HCT116 (cell line): ENCODE measurements around the gene HSPA12A. TPM values are rescaled to one million over a fixed set of nuclear protein-coding genes. Genes with fewer than 3 reads are reported as not detected.

ENCODE experiments used
- ATAC-seq: fragments of 200-7000 bp; cut with Tn5 transposase; 2 replicates; pipeline ENCODE4 v1.9.1; 2020; ENCODE audit warnings: mild to moderate bottlenecking, moderate library complexity
- BruUV-seq: library from RNA; stranded (reverse); fragments of 400-500 nt; replicated peaks from 2 replicates; lab custom pipeline; 2021; lab: Mats Ljungman, UMichigan
- CTCF ChIA-PET: fragments of 300-600 bp; sonication (Branson Sonifier 250); formaldehyde crosslinking; loops from one replicate; lab custom pipeline; 2021; ENCODE audit warnings: antibody characterized with exemption; lab: Charles Lee
- POLR2A ChIA-PET: fragments of 300-600, 350-600 bp; sonication (Branson Sonifier 250); formaldehyde crosslinking; loops from one replicate; lab custom pipeline; 2021; ENCODE audit warnings: antibody characterized with exemption; lab: Charles Lee
- RAD21 ChIA-PET, 2 experiments: fragments of 300-600 bp; sonication (Branson Sonifier 250); formaldehyde crosslinking; loops; one replicate each; lab custom pipeline; 2023; ENCODE audit warnings: low total read pairs in 2 of 2; ENCODE audit not compliant: uncharacterized antibody in 2 of 2, unreplicated experiment in 2 of 2, low non-redundant PET in 1 of 2; lab: Charles Lee
- DNase-seq: peaks from one replicate; pipeline ENCODE4 v3.0.0-alpha.2; 2010; ENCODE audit warnings: low read depth, low spot score
- H2AFZ ChIP-seq: fragments of 200-600 bp; shearing (Covaris generic), sonication (generic); 2 replicates; pipeline ENCODE4 v1.6.1; 2017; ENCODE audit warnings: low read depth, mixed run types, mixed read lengths, antibody characterized with exemption, low read length; ENCODE audit not compliant: poor library complexity, severe bottlenecking
- H3K27ac ChIP-seq: 2 replicates; pipeline ENCODE4 v1.5.1; 2012; ENCODE audit warnings: low read depth, low read length
- H3K27me3 ChIP-seq: fragments of 200-600 bp; sonication (generic); 2 replicates; pipeline ENCODE4 v1.6.1; 2016; ENCODE audit warnings: mixed run types, low read length, mixed read lengths; ENCODE audit not compliant: insufficient read depth
- H3K36me3 ChIP-seq, 2 experiments: fragments of 200-500 bp in 1 of 2; fragments of 200-600 bp in 1 of 2; sonication (Bioruptor generic) in 1 of 2; sonication (generic) in 1 of 2; 2 replicates each; pipeline versions ENCODE4 v1.5.1 to v1.6.1; 2014 to 2016; ENCODE audit warnings: low read length in 2 of 2, inconsistent platforms in 1 of 2, mixed read lengths in 1 of 2, mixed run types in 1 of 2; ENCODE audit not compliant: insufficient read depth in 2 of 2, control insufficient read depth in 1 of 2
- H3K4me1 ChIP-seq, 2 experiments: fragments of 200-600 bp in 1 of 2; sonication (generic) in 1 of 2; 2 replicates each; pipeline versions ENCODE4 v1.5.1 to v1.6.1; 2012 to 2017; ENCODE audit warnings: low read length in 2 of 2, inconsistent platforms in 1 of 2, mild to moderate bottlenecking in 1 of 2, mixed read lengths in 1 of 2, mixed run types in 1 of 2, moderate library complexity in 1 of 2; ENCODE audit not compliant: insufficient read depth in 2 of 2, control insufficient read depth in 1 of 2
- H3K4me2 ChIP-seq: fragments of 200-600 bp; sonication (generic); 2 replicates; pipeline ENCODE4 v1.6.1; 2017; ENCODE audit warnings: mixed run types, low read length, mixed read lengths
- H3K4me3 ChIP-seq, 2 experiments: fragments of 200-600 bp in 1 of 2; sonication (generic) in 1 of 2; replicated peaks in 1 of 2; 2 replicates each; pipeline ENCODE4 v1.5.1; 2011 to 2016; ENCODE audit warnings: low read length in 2 of 2, control low read depth in 1 of 2, low read depth in 1 of 2, mild to moderate bottlenecking in 1 of 2, mixed read lengths in 1 of 2, mixed run types in 1 of 2
- H3K79me2 ChIP-seq: fragments of 200-600 bp; sonication (generic); 2 replicates; pipeline ENCODE4 v1.6.1; 2017; ENCODE audit warnings: mild to moderate bottlenecking, mixed run types, low read length, moderate library complexity, mixed read lengths; ENCODE audit not compliant: insufficient read depth
- H3K9ac ChIP-seq: fragments of 200-600 bp; sonication (generic); 2 replicates; pipeline ENCODE4 v1.6.1; 2016; ENCODE audit warnings: low read length, mixed read lengths
- H3K9me2 ChIP-seq: fragments of 200-600 bp; sonication (generic), shearing (Covaris generic); 2 replicates; pipeline ENCODE4 v1.6.1; 2017; ENCODE audit warnings: mixed run types, mild to moderate bottlenecking, moderate library complexity; ENCODE audit not compliant: insufficient read depth
- H3K9me3 ChIP-seq, 2 experiments: fragments of 200-500 bp in 1 of 2; fragments of 200-600 bp in 1 of 2; sonication (Bioruptor generic) in 1 of 2; sonication (generic) in 1 of 2; 2 replicates each; pipeline ENCODE4 v1.6.1; 2014 to 2017; ENCODE audit warnings: low read length in 2 of 2, mixed read lengths in 2 of 2, inconsistent platforms in 1 of 2, low read depth in 1 of 2, mild to moderate bottlenecking in 1 of 2, mixed run types in 1 of 2, moderate library complexity in 1 of 2; ENCODE audit not compliant: control insufficient read depth in 1 of 2, insufficient read depth in 1 of 2
- H4K20me1 ChIP-seq: fragments of 200-600 bp; sonication (generic), shearing (Covaris generic); 2 replicates; pipeline ENCODE4 v1.6.1; 2017; ENCODE audit warnings: mixed run types, mild to moderate bottlenecking, moderate library complexity; ENCODE audit not compliant: insufficient read depth
- CBX3 ChIP-seq: IDR thresholded peaks from 2 replicates; pipeline ENCODE4 v1.6.1; 2012; ENCODE audit warnings: low read depth
- CEBPB ChIP-seq: IDR thresholded peaks from 2 replicates; pipeline ENCODE4 v1.6.1; 2012; ENCODE audit warnings: low read depth
- CTCF ChIP-seq, 3 experiments: fragments of 200-600 bp in 1 of 3; sonication (generic) in 1 of 3; IDR thresholded peaks in 2 of 3; conservative IDR thresholded peaks in 1 of 3; 2 replicates each; pipeline ENCODE4 v1.5.1; 2012 to 2017; ENCODE audit warnings: low read depth in 2 of 3, low read length in 2 of 3, antibody characterized with exemption in 1 of 3, borderline replicate concordance in 1 of 3, control low read depth in 1 of 3, mild to moderate bottlenecking in 1 of 3, mixed read lengths in 1 of 3, mixed run types in 1 of 3, moderate library complexity in 1 of 3; ENCODE audit not compliant: insufficient read depth in 1 of 3
- EGR1 ChIP-seq: IDR thresholded peaks from 2 replicates; pipeline ENCODE4 v1.6.1; 2012; ENCODE audit warnings: low read depth
- ELF1 ChIP-seq: IDR thresholded peaks from 2 replicates; pipeline ENCODE4 v1.6.1; 2012; ENCODE audit warnings: low read depth, borderline replicate concordance
- EZH2phosphoT487 ChIP-seq: fragments of 200-600 bp; IDR thresholded peaks from 2 replicates; pipeline ENCODE4 v1.6.1; 2018; ENCODE audit warnings: antibody characterized with exemption, borderline replicate concordance
- FOSL1 ChIP-seq: IDR thresholded peaks from 2 replicates; pipeline ENCODE4 v1.6.1; 2012; ENCODE audit warnings: low read depth
- JUND ChIP-seq: IDR thresholded peaks from 2 replicates; pipeline ENCODE4 v1.6.1; 2012
- MAX ChIP-seq: IDR thresholded peaks from 2 replicates; pipeline ENCODE4 v1.6.1; 2012
- POLR2A ChIP-seq: IDR thresholded peaks from 2 replicates; pipeline ENCODE4 v1.7.0; 2011; ENCODE audit warnings: borderline replicate concordance; ENCODE audit not compliant: insufficient read depth, insufficient read length; ENCODE audit errors: extremely low read depth
- RAD21 ChIP-seq: IDR thresholded peaks from 2 replicates; pipeline ENCODE4 v1.6.1; 2012; ENCODE audit warnings: low read depth, mild to moderate bottlenecking
- REST ChIP-seq: IDR thresholded peaks from 2 replicates; pipeline ENCODE4 v1.6.1; 2012; ENCODE audit warnings: low read depth
- SIN3A ChIP-seq: IDR thresholded peaks from 2 replicates; pipeline ENCODE4 v1.6.1; 2012; ENCODE audit warnings: low read depth
- SP1 ChIP-seq: IDR thresholded peaks from 2 replicates; pipeline ENCODE4 v1.6.1; 2012; ENCODE audit warnings: low read depth
- SRF ChIP-seq: IDR thresholded peaks from 2 replicates; pipeline ENCODE4 v1.6.1; 2012; ENCODE audit warnings: low read depth
- TCF7L2 ChIP-seq: IDR thresholded peaks from 2 replicates; pipeline ENCODE4 v1.7.0; 2011; ENCODE audit warnings: borderline replicate concordance, inconsistent platforms; ENCODE audit not compliant: insufficient read depth, insufficient read length; ENCODE audit errors: extremely low read depth
- YY1 ChIP-seq: IDR thresholded peaks from 2 replicates; pipeline ENCODE4 v1.6.1; 2011; ENCODE audit warnings: low read length, low read depth, moderate library complexity, mild to moderate bottlenecking; ENCODE audit not compliant: insufficient replicate concordance; ENCODE audit errors: extremely low read depth
- ZBTB33 ChIP-seq: IDR thresholded peaks from 2 replicates; pipeline ENCODE4 v1.6.1; 2011; ENCODE audit warnings: mild to moderate bottlenecking, low read length, moderate library complexity; ENCODE audit not compliant: insufficient replicate concordance; ENCODE audit errors: extremely low read depth
- ZFX ChIP-seq: fragments of 450-650 bp; IDR thresholded peaks from 2 replicates; pipeline ENCODE4 v1.6.1; 2017
- intact Hi-C: fragments of 100-400 bp; cut with micrococcal nuclease; formaldehyde crosslinking; loops from 2 replicates; pipeline ENCODE4 v1.10.0; 2022
- total RNA-seq: library from RNA; stranded (reverse); gene quantifications from one replicate; pipeline ENCODE4 v1.2.1, GENCODE V29; 2021; ENCODE audit not compliant: unreplicated experiment

HSPA12A gene
- total RNA-seq, 1 experiment from 2014 or later = 19.8 TPM

GRCh38 chr10:116648903-116649302 is 93.5 kb downstream of the HSPA12A start:
- Histone ChIP-seq H3K9ac (no peak overlapping the region), H3K27ac (no peak overlapping the region), H4K20me1 (no peaks in the 10 kb centered on the region), H3K79me2 (no peaks in the 10 kb centered on the region), H3K4me1 (no peaks in the 10 kb centered on the region), H2AFZ (no peak overlapping the region), H3K27me3 (peaks cover 12% of the 10 kb centered on the region; the same call in 1 of the 2 replicates), H3K9me3 (no peaks in the 10 kb centered on the region), H3K4me3 (no peak overlapping the region), H3K4me2 (no peak overlapping the region), H3K36me3 (no peaks in the 10 kb centered on the region), H3K9me2 (no peaks in the 10 kb centered on the region)
- intact Hi-C loops = no loop called here
- DNase-seq (no peak), ATAC-seq (no peak)
- no TSS peak for BruUV-seq
- ChIA-PET CTCF (no interaction called here), RAD21 (no interaction called here), POLR2A (no interaction called here)
- TF ChIP-seq SRF (no peak), ZFX (no peak), REST (no peak), RAD21 (no peak), SIN3A (no peak), ELF1 (no peak), EZH2phosphoT487 (no peak), JUND (no peak), POLR2A (no peak), SP1 (no peak), MAX (no peak), FOSL1 (no peak), CBX3 (no peak), YY1 (no peak), CTCF (IDR thresholded peaks at IDR 0.05 in 2 of 3, conservative IDR thresholded peaks at IDR 0.05 in 1 of 3; ENCODE audit: borderline replicate concordance in 1 of 3, insufficient read depth in 1 of 3, low read depth in 2 of 3, low read length in 2 of 3) (no peak), EGR1 (no peak), ZBTB33 (no peak), TCF7L2 (no peak), CEBPB (no peak)
